OCI-LY1 (cell line): Measurements from ENCODE around the gene TCEANC.

Source experiments
- EZH2 ChIP-seq: fragments of 200-600 bp; sonication (generic), shearing (Covaris generic); IDR thresholded peaks from 2 replicates; pipeline ENCODE4 v1.8.0; 2017; ENCODE audit warnings: borderline replicate concordance, mixed run types, mild to moderate bottlenecking, antibody characterized with exemption, low read length, moderate library complexity, mixed read lengths
- TF ChIP-seq, protein P1 (sequence below): fragments of 200-600 bp; sonication (generic), shearing (Covaris generic); IDR thresholded peaks from 2 replicates; pipeline ENCODE4 v1.5.1; 2017; ENCODE audit warnings: mild to moderate bottlenecking, antibody characterized with exemption, low read length, moderate library complexity, mixed read lengths

DNA sequence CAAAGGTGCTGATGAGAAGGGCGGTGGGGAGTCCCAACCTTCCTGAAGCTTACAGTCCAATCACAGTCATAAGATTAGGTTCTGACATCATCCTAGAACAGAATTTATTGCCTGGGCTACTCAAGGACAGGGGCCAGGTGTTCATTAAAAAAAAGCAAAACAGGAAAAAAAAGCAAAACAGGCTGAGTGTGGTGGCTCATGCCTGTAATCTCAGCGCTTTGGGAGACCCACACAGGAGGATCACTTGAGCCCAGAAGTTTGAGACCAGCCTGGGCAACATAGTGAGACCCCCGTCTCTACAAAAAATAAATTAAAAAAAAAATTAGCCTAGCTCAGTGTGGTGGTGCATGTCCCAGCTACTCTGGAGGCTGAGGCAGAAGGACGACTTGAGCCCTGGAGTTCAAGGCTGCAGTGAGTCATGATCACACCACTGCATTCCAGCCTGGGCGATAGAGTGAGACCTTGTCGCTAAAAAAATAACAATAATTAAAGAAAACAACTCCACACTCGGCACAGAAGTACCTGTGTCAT, 39.0 kb downstream of the TCEANC start:
- no peak for TF ChIP-seq EZH2
- TF ChIP-seq, protein P1, sequence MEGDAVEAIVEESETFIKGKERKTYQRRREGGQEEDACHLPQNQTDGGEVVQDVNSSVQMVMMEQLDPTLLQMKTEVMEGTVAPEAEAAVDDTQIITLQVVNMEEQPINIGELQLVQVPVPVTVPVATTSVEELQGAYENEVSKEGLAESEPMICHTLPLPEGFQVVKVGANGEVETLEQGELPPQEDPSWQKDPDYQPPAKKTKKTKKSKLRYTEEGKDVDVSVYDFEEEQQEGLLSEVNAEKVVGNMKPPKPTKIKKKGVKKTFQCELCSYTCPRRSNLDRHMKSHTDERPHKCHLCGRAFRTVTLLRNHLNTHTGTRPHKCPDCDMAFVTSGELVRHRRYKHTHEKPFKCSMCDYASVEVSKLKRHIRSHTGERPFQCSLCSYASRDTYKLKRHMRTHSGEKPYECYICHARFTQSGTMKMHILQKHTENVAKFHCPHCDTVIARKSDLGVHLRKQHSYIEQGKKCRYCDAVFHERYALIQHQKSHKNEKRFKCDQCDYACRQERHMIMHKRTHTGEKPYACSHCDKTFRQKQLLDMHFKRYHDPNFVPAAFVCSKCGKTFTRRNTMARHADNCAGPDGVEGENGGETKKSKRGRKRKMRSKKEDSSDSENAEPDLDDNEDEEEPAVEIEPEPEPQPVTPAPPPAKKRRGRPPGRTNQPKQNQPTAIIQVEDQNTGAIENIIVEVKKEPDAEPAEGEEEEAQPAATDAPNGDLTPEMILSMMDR: no peak
